WI38 (cell line): ENCODE measurements around the gene MSI1.
"Not testable (repeated sequence)": the region's sequence is repeated elsewhere in the genome, so short reads cannot be mapped to it uniquely, and the experiment has no call there.

ENCODE experiments used
- H3K4me3 ChIP-seq: 2 replicates; pipeline ENCODE4 v1.5.1; 2011; ENCODE audit warnings: low read depth, mild to moderate bottlenecking, control low read depth, low read length
- TF ChIP-seq, protein P1 (sequence below): IDR thresholded peaks from 2 replicates; pipeline ENCODE4 v1.5.1; 2012; ENCODE audit warnings: low read depth, mild to moderate bottlenecking, control low read depth, low read length

Gene MSI1

DNA sequence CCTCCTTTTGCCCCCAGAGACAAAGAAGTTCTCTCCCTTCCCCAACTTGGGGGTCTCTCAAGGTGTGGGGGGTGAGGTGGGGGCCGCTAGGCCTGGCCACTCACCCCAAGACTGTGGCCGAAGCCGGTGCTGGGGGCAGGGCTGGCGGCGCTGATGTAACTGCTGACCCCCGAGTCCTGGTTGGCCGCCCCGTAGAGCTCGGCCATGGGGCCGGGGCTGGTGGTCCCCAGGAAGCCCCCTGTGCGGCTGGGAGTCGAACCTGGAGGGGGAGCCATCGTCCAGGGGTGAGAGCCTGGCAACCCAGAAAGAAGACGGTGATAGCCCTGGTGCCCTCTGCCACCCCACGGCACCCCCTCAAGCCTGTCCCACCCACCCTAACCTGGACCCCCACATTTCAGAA, 22.9 kb downstream of the MSI1 start:
- TF ChIP-seq, protein P1, sequence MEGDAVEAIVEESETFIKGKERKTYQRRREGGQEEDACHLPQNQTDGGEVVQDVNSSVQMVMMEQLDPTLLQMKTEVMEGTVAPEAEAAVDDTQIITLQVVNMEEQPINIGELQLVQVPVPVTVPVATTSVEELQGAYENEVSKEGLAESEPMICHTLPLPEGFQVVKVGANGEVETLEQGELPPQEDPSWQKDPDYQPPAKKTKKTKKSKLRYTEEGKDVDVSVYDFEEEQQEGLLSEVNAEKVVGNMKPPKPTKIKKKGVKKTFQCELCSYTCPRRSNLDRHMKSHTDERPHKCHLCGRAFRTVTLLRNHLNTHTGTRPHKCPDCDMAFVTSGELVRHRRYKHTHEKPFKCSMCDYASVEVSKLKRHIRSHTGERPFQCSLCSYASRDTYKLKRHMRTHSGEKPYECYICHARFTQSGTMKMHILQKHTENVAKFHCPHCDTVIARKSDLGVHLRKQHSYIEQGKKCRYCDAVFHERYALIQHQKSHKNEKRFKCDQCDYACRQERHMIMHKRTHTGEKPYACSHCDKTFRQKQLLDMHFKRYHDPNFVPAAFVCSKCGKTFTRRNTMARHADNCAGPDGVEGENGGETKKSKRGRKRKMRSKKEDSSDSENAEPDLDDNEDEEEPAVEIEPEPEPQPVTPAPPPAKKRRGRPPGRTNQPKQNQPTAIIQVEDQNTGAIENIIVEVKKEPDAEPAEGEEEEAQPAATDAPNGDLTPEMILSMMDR = no peak
- H3K4me3 ChIP-seq = no peak overlapping the region

DNA sequence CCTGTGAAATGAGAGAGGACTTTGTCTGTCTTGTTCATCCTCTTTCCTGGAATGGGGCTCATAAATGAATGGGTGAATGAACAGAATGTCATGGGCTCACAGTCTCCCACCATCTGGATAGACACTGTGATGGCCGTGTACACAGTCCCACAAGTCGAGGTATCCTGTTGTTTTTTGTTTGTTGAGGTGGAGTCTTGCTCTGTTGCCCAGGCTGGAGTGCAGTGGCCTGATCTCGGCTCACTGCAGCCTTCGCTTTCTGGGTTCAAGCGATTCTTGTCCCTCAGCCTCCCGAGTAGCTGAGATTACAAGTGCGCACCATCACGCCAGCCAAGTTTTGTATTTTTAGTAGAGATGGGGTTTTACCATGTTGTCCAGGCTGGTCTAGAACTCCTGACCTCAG, 25.3 kb downstream of the MSI1 start:
- TF ChIP-seq, protein P1 = no peak
- no peak overlapping the region for H3K4me3 ChIP-seq

DNA sequence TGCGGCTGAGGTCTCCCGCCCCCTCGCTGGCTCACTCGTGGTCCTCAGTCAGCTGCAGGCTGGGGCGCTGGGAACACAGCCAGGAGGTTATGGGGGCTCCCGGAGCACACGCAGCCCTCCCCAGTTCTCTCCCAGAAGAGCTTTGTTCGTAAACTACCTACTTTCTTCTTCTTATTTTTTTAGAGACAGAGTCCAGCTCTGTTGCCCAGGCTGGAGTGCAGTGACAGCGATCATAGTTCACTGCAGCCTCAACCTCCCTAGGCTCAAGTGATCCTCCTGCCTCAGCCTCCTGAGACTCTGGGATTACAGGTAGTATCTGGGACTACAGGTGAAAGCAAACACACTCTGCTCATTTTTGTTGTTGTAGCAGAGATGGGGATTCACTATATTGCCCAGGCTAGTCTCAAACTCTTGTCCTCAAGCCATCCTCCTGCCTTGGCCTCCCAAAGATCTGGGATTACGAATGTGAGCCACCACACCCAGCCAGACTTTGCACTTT, 25.9 kb downstream of the MSI1 start:
- no peak overlapping the region for H3K4me3 ChIP-seq
- TF ChIP-seq, protein P1 = no peak

DNA sequence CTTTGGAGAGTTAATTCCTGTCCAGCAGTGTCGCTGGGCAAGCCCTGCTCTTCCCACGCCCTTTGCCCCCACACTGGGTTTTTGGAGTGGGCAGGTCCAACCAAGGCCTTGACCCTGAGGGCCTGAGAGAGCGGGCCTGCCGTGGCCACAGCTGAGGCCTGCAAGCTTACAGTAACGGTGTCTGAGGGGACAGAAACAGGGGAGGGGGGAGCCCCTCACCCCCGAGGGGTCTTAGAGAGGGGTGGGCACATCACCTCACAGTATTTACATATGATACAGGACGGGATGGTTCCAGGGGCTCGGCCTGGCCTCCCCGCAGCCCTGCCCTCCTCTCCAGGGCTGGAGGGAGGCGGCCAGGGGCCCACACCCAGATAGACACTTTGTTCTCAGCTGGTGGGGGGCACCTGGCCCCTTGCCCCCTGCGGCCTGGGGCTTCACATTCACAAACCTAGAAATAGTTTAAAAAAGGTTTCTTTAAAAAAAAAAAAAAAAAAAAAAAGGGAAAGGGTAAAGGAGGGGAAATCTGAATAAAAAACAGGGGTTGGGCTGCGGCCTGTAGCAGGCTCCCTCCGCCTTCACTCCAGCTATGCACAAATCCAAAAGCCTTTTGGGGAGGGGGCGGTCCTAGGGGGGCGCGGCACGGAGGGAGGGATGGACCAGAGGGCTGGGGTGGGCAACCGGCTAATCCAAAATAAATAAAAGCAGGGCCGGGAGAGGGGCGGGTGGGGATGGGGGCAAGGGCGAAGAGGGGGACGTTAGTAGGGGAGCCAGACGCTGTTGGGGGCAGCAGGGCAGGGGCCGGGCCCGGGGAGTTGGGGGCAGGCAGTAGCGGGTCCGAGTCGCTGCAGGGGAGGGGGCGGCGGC, 26.6 kb downstream of the MSI1 start:
- TF ChIP-seq, protein P1 = no peak
- H3K4me3 ChIP-seq = no peak overlapping the region

DNA sequence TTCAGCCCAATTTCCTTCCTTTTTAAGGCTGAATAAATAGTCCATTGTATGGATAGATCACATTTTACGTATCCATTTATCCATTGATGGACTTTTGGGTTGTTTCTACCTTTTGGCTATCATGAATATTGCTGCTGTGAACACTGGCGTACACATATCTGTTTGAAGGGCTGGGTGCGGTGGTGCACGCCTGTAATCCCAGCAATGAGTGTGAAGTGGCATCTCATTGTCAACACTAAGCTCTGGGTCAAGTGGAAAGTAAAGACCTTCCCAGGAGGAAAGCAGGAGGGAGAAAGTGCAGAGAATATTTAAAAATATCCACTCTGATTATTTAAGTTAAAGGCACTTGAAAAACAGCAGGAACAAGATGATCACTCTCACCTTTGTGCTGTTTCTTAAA, 29.7 kb downstream of the MSI1 start:
- H3K4me3 ChIP-seq = no peak overlapping the region
- TF ChIP-seq, protein P1 = no peak

DNA sequence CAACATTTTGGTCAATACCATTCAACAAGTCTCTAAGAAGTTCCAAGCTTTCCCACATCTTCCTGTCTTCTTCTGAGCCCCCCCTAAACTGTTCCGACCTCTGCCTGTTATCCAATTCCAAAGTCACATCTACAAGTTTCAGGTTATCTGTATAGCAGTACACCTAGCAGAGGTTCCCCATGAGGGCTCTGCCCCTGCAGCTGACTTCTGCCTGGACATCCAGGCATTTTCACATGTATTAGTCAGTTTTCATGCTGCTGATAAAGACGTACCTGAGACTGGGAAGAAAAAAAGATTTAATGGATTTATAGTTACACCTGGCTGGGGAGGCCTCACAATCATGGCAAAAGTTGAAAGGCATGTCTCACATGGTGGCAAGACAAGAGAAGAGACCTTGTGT, 31.2 kb downstream of the MSI1 start:
- TF ChIP-seq, protein P1 = no peak

DNA sequence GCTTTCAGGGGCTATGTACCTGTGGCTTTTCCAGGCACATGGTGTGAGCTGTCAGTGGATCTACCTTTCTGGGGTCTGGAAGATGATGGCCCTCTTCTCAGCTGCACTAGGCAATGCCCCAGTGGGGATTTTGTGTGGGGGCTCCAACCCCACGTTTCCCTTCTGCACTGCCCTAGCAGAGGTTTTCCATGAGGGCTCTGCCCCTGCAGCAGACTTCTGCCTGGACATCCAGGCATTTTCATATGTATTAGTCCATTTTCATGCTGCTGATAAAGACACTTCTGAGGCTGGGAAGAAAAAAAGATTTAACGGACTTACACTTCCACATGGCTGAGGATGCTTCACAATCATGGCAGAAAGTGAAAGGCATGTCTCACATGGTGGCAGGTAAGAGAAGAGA, 32.6 kb downstream of the MSI1 start:
- H3K4me3 ChIP-seq = not testable (repeated sequence)

More for the DNA sequence above, 31.2 kb downstream of the MSI1 start:
- H3K4me3 ChIP-seq = no peak overlapping the region
